Subcutaneous abdominal adipose tissue (tissue), 5 donors: ENCODE measurements around the gene SNTG2.
"Not testable (repeated sequence)": the region's sequence is repeated elsewhere in the genome, so short reads cannot be mapped to it uniquely, and the experiment has no call there.

ENCODE experiments used
- H3K27ac ChIP-seq: one replicate; pipeline ENCODE4 v1.7.0; 2013; ENCODE audit warnings: low read depth, mild to moderate bottlenecking, inconsistent platforms, low read length, moderate library complexity
- H3K27me3 ChIP-seq, 5 donors: one replicate each; pipeline ENCODE4 v1.7.0; 2013; ENCODE audit warnings: low read length in 5 of 5, inconsistent platforms in 1 of 5; ENCODE audit not compliant: control insufficient read depth in 5 of 5, insufficient read depth in 4 of 5
- H3K36me3 ChIP-seq, 5 donors: one replicate each; pipeline ENCODE4 v1.7.0; 2013; ENCODE audit warnings: low read length in 5 of 5; ENCODE audit not compliant: control insufficient read depth in 5 of 5, insufficient read depth in 5 of 5
- H3K4me1 ChIP-seq, 5 donors: one replicate each; pipeline ENCODE4 v1.7.0; 2013; ENCODE audit warnings: low read length in 5 of 5, mild to moderate bottlenecking in 3 of 5, moderate library complexity in 1 of 5; ENCODE audit not compliant: control insufficient read depth in 5 of 5, insufficient read depth in 5 of 5
- H3K4me3 ChIP-seq, 5 donors: one replicate each; pipeline ENCODE4 v1.7.0; 2013; ENCODE audit warnings: low read length in 5 of 5, low read depth in 1 of 5
- H3K9ac ChIP-seq, 5 donors: one replicate each; pipeline ENCODE4 v1.7.0; 2013; ENCODE audit warnings: low read length in 5 of 5, mild to moderate bottlenecking in 4 of 5, moderate library complexity in 3 of 5
- H3K9me3 ChIP-seq, 5 donors: one replicate each; pipeline ENCODE4 v1.7.0; 2013; ENCODE audit warnings: low read length in 5 of 5; ENCODE audit not compliant: control insufficient read depth in 5 of 5
- donor health status: healthy.
- donor health status: healthy.
- donor health status: healthy.
- donor health status: healthy.
- donor health status: healthy.

The SNTG2 gene

DNA sequence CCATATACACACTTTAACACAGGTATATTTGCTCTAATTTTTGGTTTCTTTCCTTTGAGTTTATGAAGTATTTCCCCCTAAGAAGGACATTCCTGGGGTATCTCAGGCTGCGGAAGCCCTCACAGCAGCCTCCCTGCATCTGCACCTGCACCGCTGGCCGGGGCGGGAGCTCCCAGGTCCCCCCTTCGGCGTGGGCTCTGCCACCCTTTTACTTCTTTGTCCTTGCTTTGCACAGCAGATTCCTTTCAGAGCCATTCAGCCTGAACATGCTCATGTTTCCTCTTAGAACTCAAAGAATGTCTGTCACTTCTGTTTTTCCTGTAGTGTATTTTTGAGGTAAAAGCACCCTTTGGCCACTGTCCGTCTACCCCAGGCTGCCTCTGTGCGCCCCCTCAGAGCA, 146.5 kb downstream of the SNTG2 start:
- H3K27me3 ChIP-seq = no peaks in the 10 kb centered on the region
- no peaks in the 10 kb centered on the region for H3K36me3 ChIP-seq
- H3K27ac ChIP-seq = no peak overlapping the region
- H3K9ac ChIP-seq = no peak overlapping the region
- no peaks in the 10 kb centered on the region for H3K4me1 ChIP-seq
- H3K4me3 ChIP-seq = no peak overlapping the region
- H3K9me3 ChIP-seq = no peaks in the 10 kb centered on the region

GRCh38 chr2:1099418-1099817, 148.8 kb downstream of the SNTG2 start:
- Histone ChIP-seq H3K9ac (no peak overlapping the region), H3K4me3 (no peak overlapping the region), H3K27ac (no peak overlapping the region), H3K4me1 (no peaks in the 10 kb centered on the region), H3K9me3 (no peaks in the 10 kb centered on the region), H3K36me3 (no peaks in the 10 kb centered on the region), H3K27me3 (no peaks in the 10 kb centered on the region)

GRCh38 chr2:1101011-1101782, 150.5 kb downstream of the SNTG2 start:
- no peaks in the 10 kb centered on the region for H3K9me3 ChIP-seq
- no peaks in the 10 kb centered on the region for H3K27me3 ChIP-seq
- no peaks in the 10 kb centered on the region for H3K4me1 ChIP-seq
- H3K4me3 ChIP-seq = no peak overlapping the region
- H3K9ac ChIP-seq = no peak overlapping the region
- H3K27ac ChIP-seq = no peak overlapping the region
- no peaks in the 10 kb centered on the region for H3K36me3 ChIP-seq

- no peaks in the 10 kb centered on the region for H3K27me3 ChIP-seq
- H3K4me3 ChIP-seq = no peak overlapping the region
- no peaks in the 10 kb centered on the region for H3K36me3 ChIP-seq
- H3K9me3 ChIP-seq = no peaks in the 10 kb centered on the region
- no peaks in the 10 kb centered on the region for H3K4me1 ChIP-seq
- H3K9ac ChIP-seq = no peak overlapping the region
- no peak overlapping the region for H3K27ac ChIP-seq
Observed at GRCh38 chr2:1101982-1102590, 151.4 kb downstream of the SNTG2 start.

- Histone ChIP-seq H3K36me3 (no peaks in the 10 kb centered on the region), H3K27ac (no peak overlapping the region), H3K9ac (no peak overlapping the region), H3K4me1 (no peaks in the 10 kb centered on the region), H3K27me3 (no peaks in the 10 kb centered on the region), H3K4me3 (no peak overlapping the region), H3K9me3 (no peaks in the 10 kb centered on the region)
Observed at GRCh38 chr2:1104364-1104763, 153.7 kb downstream of the SNTG2 start.

GRCh38 chr2:1106344-1106743, 155.7 kb downstream of the SNTG2 start:
- H3K4me3 ChIP-seq, H3K27me3 ChIP-seq, H3K9ac ChIP-seq, H3K36me3 ChIP-seq, H3K4me1 ChIP-seq, H3K9me3 ChIP-seq, H3K27ac ChIP-seq: not testable (repeated sequence)

DNA sequence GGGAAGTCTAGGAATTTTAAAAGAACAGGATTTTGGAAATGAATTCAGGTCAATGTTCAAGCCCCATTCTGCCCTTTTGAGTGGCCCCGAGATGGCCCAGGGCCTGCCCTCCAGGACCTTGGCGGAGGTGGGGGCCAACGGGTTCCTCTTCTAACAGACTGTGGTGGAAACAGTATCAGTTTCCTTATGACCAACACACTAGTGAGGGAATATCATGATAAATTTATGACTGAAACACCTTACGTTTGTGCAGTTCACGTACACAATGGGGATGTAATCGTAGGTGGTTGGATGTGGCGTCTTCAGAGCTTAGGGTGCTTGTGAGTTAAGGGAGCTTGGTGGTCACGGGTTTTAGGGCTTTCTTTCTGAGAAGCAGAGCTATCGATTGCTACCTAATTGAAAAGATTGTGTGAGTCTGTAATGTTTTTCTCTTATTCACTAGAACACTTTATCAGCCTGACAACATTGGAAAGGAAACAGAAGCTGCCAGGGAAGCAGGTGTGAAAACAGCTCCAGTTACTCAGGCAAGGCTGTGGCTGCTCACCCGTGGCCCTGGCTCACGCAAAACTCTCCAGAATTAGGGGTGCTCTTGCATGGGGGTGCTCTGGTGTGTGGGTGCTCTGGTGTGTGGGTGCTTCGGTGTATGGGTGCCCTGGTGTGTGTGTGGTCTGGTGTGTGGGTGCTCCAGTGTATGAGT, 165.3 kb downstream of the SNTG2 start:
- Histone ChIP-seq H3K9ac (peak overlapping the region in 1 of 5 donors; percentile 19), H3K27me3 (no peaks in the 10 kb centered on the region), H3K4me1 (no peaks in the 10 kb centered on the region), H3K36me3 (no peaks in the 10 kb centered on the region), H3K9me3 (no peaks in the 10 kb centered on the region), H3K4me3 (no peak overlapping the region), H3K27ac (no peak overlapping the region)

DNA sequence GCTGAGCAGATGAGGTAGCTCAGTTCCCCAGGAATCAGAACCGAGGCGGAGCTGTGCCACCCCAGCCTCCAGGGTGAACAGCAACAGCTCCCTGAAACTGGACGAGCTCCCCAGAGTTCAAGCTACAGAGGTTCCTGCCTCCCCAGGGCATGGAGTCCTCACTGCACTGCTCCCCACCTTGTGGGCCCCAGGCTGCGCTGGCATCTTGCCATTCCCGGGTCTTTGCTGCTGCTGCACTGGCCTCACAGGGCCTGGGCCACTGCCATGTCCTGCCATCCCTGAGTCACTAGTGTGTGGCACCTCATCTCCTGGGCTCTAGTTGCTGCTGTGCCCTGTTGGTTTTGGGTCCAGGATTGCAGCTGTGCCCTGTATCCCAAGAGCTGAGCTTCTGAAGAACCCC, 166.9 kb downstream of the SNTG2 start:
- H3K4me1 ChIP-seq = no peaks in the 10 kb centered on the region
- no peaks in the 10 kb centered on the region for H3K9me3 ChIP-seq
- H3K9ac ChIP-seq = no peak overlapping the region
- no peak overlapping the region for H3K27ac ChIP-seq
- H3K36me3 ChIP-seq = no peaks in the 10 kb centered on the region
- H3K27me3 ChIP-seq = no peaks in the 10 kb centered on the region
- no peak overlapping the region for H3K4me3 ChIP-seq

DNA sequence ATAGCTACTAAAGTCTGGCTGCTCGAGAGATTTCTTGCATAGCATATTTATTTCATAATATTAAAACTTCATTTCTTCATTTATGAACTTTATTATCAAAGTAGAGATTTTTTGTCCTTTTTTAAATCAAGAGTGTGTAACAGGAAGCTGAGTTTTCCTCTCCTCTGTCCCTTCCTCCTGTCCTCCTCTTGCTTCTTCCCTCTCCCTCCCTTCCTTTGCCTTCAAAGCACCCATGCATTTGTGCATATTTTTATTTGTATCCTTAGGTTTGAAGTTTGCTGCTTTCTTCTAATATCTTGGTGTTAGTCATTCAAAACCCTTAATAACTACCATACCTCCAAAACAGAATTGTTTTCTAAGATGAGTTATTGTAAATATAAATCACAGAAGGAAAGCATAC, 174.6 kb downstream of the SNTG2 start:
- H3K36me3 ChIP-seq = no peaks in the 10 kb centered on the region
- H3K4me1 ChIP-seq = peaks cover 0 to 14% (median 0%) of the 10 kb centered on the region in 5 donors
- no peak overlapping the region for H3K4me3 ChIP-seq
- H3K9me3 ChIP-seq = no peaks in the 10 kb centered on the region
- H3K27me3 ChIP-seq = no peaks in the 10 kb centered on the region
- no peak overlapping the region for H3K27ac ChIP-seq
- no peak overlapping the region for H3K9ac ChIP-seq

GRCh38 chr2:1125633-1126370, 175.2 kb downstream of the SNTG2 start:
- no peak overlapping the region for H3K9ac ChIP-seq
- no peaks in the 10 kb centered on the region for H3K9me3 ChIP-seq
- no peak overlapping the region for H3K4me3 ChIP-seq
- H3K4me1 ChIP-seq = peaks cover 0 to 14% (median 0%) of the 10 kb centered on the region in 5 donors
- no peaks in the 10 kb centered on the region for H3K27me3 ChIP-seq
- H3K27ac ChIP-seq = no peak overlapping the region
- H3K36me3 ChIP-seq = no peaks in the 10 kb centered on the region
